ENCODE measurements around the gene ARL5B.

DNA sequence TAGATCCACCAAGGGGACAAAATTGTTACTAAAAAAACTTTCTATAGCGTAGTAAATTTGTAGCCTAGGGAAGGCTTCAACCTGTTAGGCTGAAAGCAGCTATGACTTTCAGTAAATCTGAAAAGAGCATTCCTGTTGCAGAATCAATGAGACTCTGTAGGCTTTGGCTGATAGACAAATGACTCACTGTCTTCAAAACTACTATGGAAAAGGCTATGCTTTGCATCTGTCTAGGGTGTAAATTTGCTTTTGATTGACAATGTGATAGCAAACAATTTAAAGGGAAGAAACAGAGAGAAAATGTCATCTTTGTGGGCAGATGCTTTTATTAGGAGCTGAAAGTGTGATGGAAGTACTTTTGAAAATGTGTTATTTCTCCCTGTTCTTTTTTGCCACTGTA is 60.6 kb downstream of the ARL5B start:
- TF ChIP-seq ZFP69B (tag by site-specific recombination; IDR thresholded peaks at IDR 0.05) (no peak), ZNF121 (tag by site-specific recombination; IDR thresholded peaks at IDR 0.05) (no peak), ZNF660 (tag by site-specific recombination; IDR thresholded peaks at IDR 0.05) (no peak), ZNF132 (tag by site-specific recombination; IDR thresholded peaks at IDR 0.05; ENCODE audit: borderline replicate concordance) (no peak), SALL2 (tag by site-specific recombination; IDR thresholded peaks at IDR 0.05; ENCODE audit: borderline replicate concordance) (no peak), CTCF (tag by site-specific recombination; IDR thresholded peaks at IDR 0.05) (no peak), ZNF214 (tag by site-specific recombination; IDR thresholded peaks at IDR 0.05; ENCODE audit: borderline replicate concordance) (no peak), REST (tag by site-specific recombination; IDR thresholded peaks at IDR 0.05) (no peak), PBX3 (CRISPR knock-in tag; IDR thresholded peaks at IDR 0.05) (no peak), GLI4 (tag by site-specific recombination; IDR thresholded peaks at IDR 0.05) (no peak), HOXD13 (CRISPR knock-in tag; IDR thresholded peaks at IDR 0.05; ENCODE audit: borderline replicate concordance) (no peak), YY1 (tag by site-specific recombination; IDR thresholded peaks at IDR 0.05) (no peak)
- TF ChIP-seq, protein P1, sequence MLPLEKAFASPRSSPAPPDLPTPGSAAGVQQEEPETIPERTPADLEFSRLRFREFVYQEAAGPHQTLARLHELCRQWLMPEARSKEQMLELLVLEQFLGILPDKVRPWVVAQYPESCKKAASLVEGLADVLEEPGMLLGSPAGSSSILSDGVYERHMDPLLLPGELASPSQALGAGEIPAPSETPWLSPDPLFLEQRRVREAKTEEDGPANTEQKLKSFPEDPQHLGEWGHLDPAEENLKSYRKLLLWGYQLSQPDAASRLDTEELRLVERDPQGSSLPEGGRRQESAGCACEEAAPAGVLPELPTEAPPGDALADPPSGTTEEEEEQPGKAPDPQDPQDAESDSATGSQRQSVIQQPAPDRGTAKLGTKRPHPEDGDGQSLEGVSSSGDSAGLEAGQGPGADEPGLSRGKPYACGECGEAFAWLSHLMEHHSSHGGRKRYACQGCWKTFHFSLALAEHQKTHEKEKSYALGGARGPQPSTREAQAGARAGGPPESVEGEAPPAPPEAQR (tag by site-specific recombination; IDR thresholded peaks at IDR 0.05): no peak
- TF ChIP-seq, protein P2, sequence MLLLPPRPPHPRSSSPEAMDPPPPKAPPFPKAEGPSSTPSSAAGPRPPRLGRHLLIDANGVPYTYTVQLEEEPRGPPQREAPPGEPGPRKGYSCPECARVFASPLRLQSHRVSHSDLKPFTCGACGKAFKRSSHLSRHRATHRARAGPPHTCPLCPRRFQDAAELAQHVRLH (tag by site-specific recombination; IDR thresholded peaks at IDR 0.05): no peak

All from HEK293 (cell line).